HepG2 (cell line): ENCODE data around the gene ABCC12. TPM values are rescaled to one million over a fixed set of nuclear protein-coding genes. Genes with fewer than 3 reads are reported as not detected.

Experiments
- HNRNPL ChIP-seq: fragments of 200-400 bp; formaldehyde crosslinking; IDR thresholded peaks from 2 replicates; pipeline ENCODE4 v1.6.1; 2017; ENCODE audit warnings: mild to moderate bottlenecking, low read depth, low read length
- HOXA7 ChIP-seq: sonication (generic); formaldehyde crosslinking; IDR thresholded peaks from 2 replicates; pipeline ENCODE4 v1.8.1; 2022; ENCODE audit warnings: mild to moderate bottlenecking, missing genetic modification reagents, moderate library complexity
- KMT2B ChIP-seq: IDR thresholded peaks from 2 replicates; pipeline ENCODE4 v1.6.1; 2016; ENCODE audit warnings: missing genetic modification reagents, missing compliant biosample characterization
- NR2F2 ChIP-seq: IDR thresholded peaks from 2 replicates; pipeline ENCODE4 v1.6.1; 2012; ENCODE audit warnings: low read depth, inconsistent platforms, borderline replicate concordance
- PHF21A ChIP-seq: sonication (generic); formaldehyde crosslinking; IDR thresholded peaks from 2 replicates; pipeline ENCODE4 v1.5.0; 2020; ENCODE audit warnings: mild to moderate bottlenecking, missing genetic modification reagents
- RAD21 ChIP-seq: fragments of 450-650 bp; formaldehyde crosslinking; IDR thresholded peaks from 2 replicates; pipeline ENCODE4 v1.5.0; 2020; ENCODE audit warnings: mild to moderate bottlenecking
- SIX1 ChIP-seq: sonication (generic); formaldehyde crosslinking; IDR thresholded peaks from 2 replicates; pipeline ENCODE4 v1.4.0; 2020; ENCODE audit warnings: missing genetic modification reagents, borderline replicate concordance
- polyA plus RNA-seq, 8 experiments: library from polyadenylated mRNA; depleted of rRNA in 3 of 8; stranded (reverse) in 7 of 8; unstranded in 1 of 8; fragments of >200 nt; fragmentation: Illumina TruSeq in 4 of 8; extraction: Trizol in 4 of 8; gene quantifications; 2 replicates each; pipeline versions ENCODE4 v1.2.1 to v1.2.3, GENCODE V29; 2011 to 2016; ENCODE audit warnings: low read depth in 4 of 8, missing spikeins in 1 of 8, mixed read lengths in 1 of 8; ENCODE audit not compliant: insufficient read depth in 1 of 8
- total RNA-seq, 5 experiments: library from RNA; depleted of rRNA; stranded (reverse); fragments of >200 nt; fragmentation: Illumina TruSeq; extraction: Trizol; gene quantifications; 2 replicates each; pipeline ENCODE4 v1.2.3, GENCODE V29; 2016; ENCODE audit warnings: low read depth in 1 of 5
- TF ChIP-seq, protein P1 (sequence below): sonication (generic); formaldehyde crosslinking; IDR thresholded peaks from 2 replicates; pipeline ENCODE4 v1.8.0; 2022; ENCODE audit warnings: missing genetic modification reagents, low read depth, mild to moderate bottlenecking, borderline replicate concordance
- TF ChIP-seq, protein P2 (sequence below): sonication (generic); formaldehyde crosslinking; IDR thresholded peaks from 2 replicates; pipeline ENCODE4 v1.5.0; 2020; ENCODE audit warnings: mild to moderate bottlenecking, missing genetic modification reagents
- TF ChIP-seq, protein P3 (sequence below): sonication (generic); formaldehyde crosslinking; conservative IDR thresholded peaks from 2 replicates; pipeline ENCODE4 v1.4.0; 2020; ENCODE audit warnings: missing genetic modification reagents
- TF ChIP-seq, protein P4 (sequence below): sonication (generic); formaldehyde crosslinking; conservative IDR thresholded peaks from 2 replicates; pipeline ENCODE4 v1.4.0; 2020; ENCODE audit warnings: mild to moderate bottlenecking, missing genetic modification reagents, moderate library complexity
- TF ChIP-seq, protein P5 (sequence below): sonication (generic); formaldehyde crosslinking; IDR thresholded peaks from 2 replicates; pipeline ENCODE4 v1.5.0; 2020; ENCODE audit warnings: missing genetic modification reagents, mild to moderate bottlenecking, borderline replicate concordance
- TF ChIP-seq, protein P6 (sequence below): IDR thresholded peaks from 2 replicates; pipeline ENCODE4 v1.4.0; 2020; ENCODE audit warnings: mild to moderate bottlenecking, missing genetic modification reagents

ABCC12 gene
- total and polyA plus RNA-seq, 2 of the 13 experiments (the other 11 are each of a cell fraction or from before 2014, with no cell fraction given): not detected

DNA sequence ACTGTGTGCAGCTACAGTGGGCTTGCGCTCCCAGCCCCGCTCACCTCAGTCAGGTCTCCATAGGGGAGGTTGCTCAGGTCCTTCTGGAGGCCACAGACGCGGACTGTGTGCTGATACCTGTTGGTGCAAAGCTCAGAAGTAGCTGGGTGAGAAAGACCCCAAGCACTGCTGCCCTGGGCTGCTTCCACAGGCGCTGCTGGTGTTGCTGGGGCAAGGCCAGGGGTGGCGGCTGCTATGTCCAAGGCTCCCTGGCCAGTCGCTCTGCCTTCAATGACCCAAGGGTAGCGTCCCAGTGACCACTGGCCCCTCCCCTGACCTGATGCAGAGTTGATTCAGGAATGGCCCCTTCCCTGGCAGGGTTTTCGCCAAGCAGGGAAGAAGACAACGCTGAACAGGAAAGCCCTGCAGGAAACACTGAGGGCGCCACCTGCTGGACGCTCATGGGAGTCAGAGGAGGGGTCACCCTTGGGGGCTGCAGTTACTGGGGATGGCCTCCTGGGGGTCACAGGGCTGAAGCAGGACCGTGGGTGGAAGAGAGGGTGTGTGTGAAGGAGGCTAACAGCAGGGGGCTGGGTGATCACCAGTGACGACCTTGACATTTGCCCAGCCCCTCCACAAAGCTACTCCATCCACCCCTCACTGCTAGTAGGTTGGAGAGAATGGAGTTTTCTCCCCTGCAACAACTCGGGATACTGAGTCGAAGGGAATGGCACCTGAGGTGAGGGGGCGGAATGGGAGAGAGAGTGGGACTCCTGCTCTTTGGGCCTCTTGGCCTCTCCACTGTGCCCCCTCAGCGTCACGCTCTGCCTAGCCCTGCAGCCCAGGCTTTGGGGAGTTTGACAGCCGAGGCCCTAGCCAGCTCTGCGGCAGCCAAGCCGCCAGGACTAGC lies 38.3 kb downstream of the ABCC12 start (continued):
- TF ChIP-seq, protein P1, sequence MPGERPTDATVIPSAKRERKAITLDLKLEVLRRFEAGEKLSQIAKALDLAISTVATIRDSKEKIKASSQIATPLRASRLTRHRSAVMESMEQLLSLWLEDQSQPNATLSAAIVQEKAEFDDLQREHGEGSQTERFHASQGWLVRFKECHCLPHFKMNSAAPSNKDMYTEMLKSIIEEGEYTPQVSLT: no peak
- TF ChIP-seq SIX1 (CRISPR knock-in tag) (no peak), HNRNPL (no peak), PHF21A (no peak), RAD21 (CRISPR knock-in tag) (peak; percentile 90), NR2F2 (no peak), KMT2B (no peak), HOXA7 (no peak)
- TF ChIP-seq, protein P2, sequence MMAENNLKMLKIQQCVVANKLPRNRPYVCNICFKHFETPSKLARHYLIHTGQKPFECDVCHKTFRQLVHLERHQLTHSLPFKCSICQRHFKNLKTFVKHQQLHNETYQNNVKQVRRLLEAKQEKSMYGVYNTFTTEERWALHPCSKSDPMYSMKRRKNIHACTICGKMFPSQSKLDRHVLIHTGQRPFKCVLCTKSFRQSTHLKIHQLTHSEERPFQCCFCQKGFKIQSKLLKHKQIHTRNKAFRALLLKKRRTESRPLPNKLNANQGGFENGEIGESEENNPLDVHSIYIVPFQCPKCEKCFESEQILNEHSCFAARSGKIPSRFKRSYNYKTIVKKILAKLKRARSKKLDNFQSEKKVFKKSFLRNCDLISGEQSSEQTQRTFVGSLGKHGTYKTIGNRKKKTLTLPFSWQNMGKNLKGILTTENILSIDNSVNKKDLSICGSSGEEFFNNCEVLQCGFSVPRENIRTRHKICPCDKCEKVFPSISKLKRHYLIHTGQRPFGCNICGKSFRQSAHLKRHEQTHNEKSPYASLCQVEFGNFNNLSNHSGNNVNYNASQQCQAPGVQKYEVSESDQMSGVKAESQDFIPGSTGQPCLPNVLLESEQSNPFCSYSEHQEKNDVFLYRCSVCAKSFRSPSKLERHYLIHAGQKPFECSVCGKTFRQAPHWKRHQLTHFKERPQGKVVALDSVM: no peak
- TF ChIP-seq, protein P3, sequence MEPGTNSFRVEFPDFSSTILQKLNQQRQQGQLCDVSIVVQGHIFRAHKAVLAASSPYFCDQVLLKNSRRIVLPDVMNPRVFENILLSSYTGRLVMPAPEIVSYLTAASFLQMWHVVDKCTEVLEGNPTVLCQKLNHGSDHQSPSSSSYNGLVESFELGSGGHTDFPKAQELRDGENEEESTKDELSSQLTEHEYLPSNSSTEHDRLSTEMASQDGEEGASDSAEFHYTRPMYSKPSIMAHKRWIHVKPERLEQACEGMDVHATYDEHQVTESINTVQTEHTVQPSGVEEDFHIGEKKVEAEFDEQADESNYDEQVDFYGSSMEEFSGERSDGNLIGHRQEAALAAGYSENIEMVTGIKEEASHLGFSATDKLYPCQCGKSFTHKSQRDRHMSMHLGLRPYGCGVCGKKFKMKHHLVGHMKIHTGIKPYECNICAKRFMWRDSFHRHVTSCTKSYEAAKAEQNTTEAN (CRISPR knock-in tag): no peak
- TF ChIP-seq, protein P4, sequence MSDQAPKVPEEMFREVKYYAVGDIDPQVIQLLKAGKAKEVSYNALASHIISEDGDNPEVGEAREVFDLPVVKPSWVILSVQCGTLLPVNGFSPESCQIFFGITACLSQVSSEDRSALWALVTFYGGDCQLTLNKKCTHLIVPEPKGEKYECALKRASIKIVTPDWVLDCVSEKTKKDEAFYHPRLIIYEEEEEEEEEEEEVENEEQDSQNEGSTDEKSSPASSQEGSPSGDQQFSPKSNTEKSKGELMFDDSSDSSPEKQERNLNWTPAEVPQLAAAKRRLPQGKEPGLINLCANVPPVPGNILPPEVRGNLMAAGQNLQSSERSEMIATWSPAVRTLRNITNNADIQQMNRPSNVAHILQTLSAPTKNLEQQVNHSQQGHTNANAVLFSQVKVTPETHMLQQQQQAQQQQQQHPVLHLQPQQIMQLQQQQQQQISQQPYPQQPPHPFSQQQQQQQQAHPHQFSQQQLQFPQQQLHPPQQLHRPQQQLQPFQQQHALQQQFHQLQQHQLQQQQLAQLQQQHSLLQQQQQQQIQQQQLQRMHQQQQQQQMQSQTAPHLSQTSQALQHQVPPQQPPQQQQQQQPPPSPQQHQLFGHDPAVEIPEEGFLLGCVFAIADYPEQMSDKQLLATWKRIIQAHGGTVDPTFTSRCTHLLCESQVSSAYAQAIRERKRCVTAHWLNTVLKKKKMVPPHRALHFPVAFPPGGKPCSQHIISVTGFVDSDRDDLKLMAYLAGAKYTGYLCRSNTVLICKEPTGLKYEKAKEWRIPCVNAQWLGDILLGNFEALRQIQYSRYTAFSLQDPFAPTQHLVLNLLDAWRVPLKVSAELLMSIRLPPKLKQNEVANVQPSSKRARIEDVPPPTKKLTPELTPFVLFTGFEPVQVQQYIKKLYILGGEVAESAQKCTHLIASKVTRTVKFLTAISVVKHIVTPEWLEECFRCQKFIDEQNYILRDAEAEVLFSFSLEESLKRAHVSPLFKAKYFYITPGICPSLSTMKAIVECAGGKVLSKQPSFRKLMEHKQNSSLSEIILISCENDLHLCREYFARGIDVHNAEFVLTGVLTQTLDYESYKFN (CRISPR knock-in tag): no peak
- TF ChIP-seq, protein P5, sequence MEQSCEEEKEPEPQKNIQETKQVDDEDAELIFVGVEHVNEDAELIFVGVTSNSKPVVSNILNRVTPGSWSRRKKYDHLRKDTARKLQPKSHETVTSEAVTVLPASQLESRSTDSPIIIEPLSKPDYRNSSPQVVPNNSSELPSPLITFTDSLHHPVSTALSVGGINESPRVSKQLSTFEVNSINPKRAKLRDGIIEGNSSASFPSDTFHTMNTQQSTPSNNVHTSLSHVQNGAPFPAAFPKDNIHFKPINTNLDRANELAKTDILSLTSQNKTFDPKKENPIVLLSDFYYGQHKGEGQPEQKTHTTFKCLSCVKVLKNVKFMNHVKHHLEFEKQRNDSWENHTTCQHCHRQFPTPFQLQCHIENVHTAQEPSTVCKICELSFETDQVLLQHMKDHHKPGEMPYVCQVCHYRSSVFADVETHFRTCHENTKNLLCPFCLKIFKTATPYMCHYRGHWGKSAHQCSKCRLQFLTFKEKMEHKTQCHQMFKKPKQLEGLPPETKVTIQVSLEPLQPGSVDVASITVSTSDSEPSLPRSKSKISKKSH (CRISPR knock-in tag): peak; percentile 65
- TF ChIP-seq, protein P6, sequence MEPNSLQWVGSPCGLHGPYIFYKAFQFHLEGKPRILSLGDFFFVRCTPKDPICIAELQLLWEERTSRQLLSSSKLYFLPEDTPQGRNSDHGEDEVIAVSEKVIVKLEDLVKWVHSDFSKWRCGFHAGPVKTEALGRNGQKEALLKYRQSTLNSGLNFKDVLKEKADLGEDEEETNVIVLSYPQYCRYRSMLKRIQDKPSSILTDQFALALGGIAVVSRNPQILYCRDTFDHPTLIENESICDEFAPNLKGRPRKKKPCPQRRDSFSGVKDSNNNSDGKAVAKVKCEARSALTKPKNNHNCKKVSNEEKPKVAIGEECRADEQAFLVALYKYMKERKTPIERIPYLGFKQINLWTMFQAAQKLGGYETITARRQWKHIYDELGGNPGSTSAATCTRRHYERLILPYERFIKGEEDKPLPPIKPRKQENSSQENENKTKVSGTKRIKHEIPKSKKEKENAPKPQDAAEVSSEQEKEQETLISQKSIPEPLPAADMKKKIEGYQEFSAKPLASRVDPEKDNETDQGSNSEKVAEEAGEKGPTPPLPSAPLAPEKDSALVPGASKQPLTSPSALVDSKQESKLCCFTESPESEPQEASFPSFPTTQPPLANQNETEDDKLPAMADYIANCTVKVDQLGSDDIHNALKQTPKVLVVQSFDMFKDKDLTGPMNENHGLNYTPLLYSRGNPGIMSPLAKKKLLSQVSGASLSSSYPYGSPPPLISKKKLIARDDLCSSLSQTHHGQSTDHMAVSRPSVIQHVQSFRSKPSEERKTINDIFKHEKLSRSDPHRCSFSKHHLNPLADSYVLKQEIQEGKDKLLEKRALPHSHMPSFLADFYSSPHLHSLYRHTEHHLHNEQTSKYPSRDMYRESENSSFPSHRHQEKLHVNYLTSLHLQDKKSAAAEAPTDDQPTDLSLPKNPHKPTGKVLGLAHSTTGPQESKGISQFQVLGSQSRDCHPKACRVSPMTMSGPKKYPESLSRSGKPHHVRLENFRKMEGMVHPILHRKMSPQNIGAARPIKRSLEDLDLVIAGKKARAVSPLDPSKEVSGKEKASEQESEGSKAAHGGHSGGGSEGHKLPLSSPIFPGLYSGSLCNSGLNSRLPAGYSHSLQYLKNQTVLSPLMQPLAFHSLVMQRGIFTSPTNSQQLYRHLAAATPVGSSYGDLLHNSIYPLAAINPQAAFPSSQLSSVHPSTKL (CRISPR knock-in tag): peak; percentile 11; the same call in 1 of the 2 replicates
